Glomerular visceral epithelial cell (primary cell): ENCODE results near the gene KCNMB2.
"Not testable (repeated sequence)": the region's sequence is repeated elsewhere in the genome, so short reads cannot be mapped to it uniquely, and the experiment has no call there.

ENCODE experiments used
- DNase-seq: peaks from one replicate; pipeline ENCODE4 v3.0.0-alpha.2; 2016; ENCODE audit errors: extremely low spot score

Gene KCNMB2

DNA sequence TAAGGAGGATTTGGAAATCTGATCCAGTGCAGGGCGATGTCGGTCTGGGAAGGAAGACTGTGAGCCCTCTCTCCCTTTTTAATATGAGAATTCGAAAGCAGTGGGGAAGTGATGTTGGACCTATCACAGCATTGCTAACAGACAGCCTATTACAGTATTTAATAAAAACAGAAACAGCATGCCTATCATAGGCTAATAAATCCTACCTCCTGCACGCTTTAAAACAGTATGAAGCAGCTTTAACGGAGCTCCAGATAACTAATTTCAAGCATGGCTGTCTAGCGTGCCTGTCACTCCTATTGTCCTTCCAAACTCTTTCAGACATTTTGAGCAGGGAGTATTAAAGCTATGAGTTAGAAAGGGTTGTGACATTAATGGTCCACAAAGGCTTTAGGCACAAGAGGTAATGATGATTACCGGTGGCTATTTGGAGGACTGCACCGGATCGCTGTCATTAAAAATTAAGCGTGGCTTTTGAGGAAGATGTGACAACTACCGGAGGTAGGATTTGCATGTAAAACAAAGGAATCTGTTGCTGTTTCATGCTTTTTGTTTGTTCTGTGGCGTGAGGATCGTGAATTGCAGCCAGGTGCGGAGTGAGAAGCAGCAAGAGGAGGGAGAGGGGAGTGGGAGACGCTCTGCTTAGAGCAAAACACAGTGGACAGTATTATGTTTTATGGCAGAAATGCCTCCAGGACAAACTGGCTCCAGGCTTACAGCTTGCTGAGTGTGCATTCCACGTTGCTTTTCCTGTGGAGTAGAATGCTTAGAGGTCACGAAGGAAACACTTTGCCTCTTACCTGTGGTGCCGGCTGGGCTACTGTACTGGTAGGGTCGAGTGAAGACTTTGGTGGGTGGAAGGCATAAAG, at the start of gene KCNMB2:
Gene KCNMB2, plus strand, starts transcription at position 226 of the 869 bp plus-strand sequence.
- DNase-seq = no peak

DNA sequence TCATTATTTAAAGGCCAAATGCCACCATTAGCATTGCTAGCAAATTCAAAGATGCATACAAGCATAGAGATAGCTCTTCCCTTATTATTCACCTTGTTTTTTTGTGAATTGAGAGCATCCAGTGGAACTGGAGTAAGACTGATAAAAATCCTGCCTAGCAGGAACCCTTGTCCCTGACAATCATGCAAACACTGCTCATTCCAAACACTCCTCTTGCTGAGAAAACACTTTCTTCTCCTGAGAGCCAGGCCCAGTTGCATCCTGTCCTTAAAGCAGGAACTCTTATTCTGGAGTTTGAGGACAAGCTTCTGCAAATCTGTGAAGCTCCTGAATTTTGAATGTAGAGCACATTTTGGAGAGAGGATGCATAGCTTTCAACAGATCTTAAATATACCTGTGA, 49.3 kb upstream of the KCNMB2 start:
- DNase-seq = no peak

DNA sequence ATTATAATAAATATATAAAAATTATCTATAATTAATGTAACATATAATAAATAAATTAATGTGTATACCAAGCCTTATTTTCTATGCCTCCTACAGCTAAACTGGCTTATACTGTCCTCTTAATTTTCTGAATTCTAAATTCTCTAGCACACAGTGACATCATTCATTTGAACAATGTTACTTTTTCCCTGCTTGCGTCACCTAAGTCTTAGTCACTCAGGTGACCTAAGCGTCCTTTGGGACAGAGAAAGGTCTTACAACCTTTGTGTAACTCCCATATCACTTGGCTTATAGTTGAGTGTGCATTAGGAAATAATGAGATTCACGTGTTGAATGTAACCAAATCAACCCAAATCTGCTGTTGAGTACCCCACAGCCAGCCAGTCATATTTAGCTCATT, 48.5 kb upstream of the KCNMB2 start:
- DNase-seq = no peak

DNA sequence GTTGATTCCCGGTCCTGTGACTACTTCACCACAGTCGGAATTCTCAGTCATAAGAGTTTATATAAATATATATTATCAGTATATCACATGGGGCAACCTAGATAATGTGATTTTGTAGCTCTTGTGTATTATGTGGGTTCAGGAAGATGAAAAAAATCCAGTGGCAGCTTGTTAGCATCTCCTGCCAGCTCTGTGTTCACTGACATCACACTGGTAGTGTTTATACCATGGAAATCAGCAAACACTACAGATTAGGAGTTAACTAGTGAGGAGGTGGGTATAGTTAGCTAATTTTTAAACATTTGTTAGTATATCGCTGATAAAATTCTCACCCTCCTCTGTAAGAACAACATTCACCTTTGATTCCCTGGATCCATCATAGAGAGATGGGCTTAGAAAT, 44.5 kb upstream of the KCNMB2 start:
- DNase-seq = no peak

DNA sequence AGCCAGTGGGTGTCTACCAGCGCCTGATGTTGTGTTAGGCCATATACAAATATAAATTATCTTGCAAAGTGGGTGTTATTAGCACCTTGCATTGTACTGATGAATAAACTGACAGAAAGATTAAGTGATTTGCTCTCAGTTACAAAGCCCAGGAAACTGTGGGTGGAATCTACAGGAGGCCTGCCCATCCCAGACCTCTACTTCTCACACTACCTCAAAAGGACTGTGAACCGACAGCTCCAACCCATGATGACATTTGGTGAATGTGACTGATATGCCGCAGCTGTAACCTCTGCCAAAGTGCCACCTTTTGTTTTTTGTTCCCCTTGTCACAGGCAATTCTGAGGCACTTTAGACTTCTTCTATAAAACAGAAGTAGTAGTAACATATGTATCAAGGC, 43.7 kb upstream of the KCNMB2 start:
- DNase-seq = no peak

DNA sequence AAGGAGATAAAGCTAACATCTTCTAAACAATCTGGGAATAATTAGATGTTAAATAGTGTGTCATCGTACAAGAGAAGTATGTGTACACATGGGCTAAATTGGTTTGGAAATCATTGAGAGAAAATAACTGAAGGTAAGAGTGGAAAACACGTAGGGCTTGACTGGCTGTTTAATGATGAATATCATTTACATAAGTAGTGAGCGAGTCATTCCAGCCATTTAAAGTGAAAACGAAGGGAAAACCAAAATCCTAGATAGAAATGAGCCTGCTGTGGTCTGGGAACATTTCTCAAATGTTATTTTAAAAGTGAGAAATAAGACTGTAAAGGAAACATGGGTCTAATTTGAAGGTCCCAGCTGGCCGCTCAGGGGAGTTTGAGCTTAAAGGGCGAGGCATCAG, 41.9 kb upstream of the KCNMB2 start:
- DNase-seq = no peak

DNA sequence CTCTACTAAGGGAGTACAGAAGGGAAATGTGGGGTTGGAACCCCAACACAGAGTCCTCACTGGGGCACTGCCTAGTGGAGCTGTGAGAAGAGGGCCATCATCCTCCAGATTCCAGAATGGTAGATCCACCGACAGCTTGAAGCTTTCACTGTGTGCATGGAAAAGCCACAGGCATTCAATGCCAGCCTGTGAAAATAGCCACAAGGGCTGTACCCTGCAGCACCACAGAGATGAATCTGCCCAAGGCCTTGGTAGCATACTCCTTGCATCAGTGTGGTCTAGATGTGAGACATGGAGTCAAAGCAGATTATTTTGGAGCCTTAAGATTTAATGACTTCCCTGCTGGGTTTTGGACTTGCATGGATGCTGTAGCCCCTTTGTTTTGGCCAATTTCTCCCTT, 39.3 kb upstream of the KCNMB2 start:
- DNase-seq = no peak

DNA sequence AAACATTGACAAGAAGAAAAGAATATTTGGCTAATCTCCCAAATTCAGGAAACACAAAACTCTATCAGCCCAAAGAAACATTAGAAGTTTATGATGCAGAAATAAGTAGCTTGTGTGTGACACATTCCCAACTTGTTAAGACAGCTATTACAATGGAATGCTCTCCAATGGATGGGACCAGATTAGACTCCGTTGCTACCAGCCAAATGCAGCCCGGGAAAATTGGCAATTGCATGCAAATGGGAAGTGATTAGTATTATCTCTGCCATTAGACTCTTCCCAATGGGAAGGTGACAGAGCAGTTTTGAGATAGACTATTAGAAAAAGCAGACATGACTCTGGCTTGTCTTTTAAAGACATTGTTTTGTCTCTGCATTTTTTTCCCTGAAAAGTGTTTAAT, 37.4 kb upstream of the KCNMB2 start:
- no peak for DNase-seq

DNA sequence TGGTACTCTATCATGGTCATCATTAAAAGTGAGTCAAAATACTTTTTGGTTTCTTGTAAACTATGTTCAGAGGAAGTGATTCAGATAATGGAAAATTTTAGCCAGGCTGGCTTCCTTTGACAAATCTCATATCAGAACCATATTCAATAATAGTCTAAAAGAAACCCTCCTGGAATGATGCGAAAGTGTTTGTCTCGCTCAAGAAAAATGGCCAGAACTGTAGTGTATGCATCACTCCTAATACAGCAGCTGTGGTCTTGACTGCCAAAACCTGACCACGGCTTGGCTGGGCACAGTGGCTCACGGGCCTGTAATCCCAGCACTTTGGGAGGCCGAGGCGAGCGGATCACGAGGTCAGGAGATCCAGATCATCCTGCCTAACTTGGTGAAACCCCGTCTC, 35.6 kb upstream of the KCNMB2 start:
- DNase-seq = no peak

DNA sequence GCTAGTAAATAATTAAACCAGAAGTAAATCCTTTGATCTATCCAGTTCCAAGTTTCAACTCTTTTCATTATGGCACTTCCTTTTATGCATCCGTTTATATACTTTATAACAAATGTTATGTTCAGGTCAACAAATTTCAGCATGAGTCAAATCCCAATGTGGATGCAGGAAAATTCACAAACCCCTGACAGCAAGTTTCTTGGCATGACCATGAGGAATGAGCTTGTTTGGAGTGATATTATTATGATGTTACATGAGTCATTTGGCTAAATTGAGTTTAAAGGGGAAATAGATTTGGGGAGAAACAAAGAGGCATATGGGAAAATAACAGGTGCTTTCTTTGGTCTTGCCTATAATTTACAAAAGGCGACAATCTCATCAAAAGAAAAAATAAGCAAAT, 32.1 kb upstream of the KCNMB2 start:
- no peak for DNase-seq

DNA sequence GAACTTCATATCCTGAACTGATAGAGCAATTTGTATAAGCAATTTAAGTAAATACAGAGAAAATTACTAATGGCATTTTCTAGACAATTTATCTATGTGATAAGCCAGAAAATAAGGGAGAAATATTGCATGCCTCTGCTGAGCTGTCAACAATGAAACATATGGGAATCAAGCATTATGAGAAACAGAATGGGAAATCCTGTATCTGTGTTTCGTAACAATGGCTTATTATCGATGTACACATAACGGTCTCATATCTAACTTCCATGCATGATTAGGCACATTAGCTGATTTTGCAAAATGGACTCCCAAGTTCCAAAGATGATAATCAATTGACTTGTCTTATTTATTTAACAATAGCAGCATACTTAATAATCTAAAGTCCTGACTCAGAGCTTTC, 30.4 kb upstream of the KCNMB2 start:
- no peak for DNase-seq

DNA sequence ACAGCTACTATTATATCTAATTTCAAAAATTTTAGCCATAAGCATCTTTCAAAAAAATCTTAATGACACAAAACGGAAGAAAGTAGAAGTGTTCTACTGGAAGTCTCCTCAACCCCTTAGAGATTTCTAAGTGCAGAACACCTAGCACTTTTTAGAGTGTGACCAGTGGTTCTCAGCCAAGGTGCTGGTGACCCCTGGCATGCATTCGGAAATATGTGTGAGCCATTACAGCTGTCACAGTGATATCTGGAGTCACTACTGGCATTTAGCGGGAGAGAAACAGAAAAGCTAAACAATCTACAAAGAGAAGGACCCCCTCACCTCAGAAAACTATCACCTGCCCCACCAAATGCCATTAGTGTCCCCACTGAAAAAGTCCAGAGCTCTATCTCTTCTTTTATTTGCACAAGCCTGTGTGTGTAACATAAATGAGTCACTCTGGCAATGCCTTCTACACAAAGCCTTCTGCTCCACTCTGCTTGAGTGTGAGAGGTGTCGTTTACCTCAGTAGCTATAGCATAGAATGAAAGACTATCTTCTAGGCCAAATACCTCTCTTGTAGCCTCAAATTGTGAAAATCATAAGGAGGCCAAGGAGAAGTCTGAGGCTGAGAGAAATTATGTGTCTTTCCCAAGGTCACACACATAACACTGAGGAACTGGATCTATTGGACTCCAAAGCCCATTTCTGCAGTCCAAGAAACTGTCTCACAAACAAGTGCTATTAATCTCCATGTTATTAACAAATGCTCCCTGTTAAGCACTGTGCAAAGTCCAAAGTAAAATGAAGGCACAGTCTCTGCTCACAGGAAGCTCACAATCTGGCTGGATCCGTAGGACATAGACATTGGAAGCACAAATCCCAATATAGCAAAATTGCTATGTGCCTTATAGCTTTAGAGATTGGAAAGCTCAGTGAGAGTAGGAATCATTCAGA, 28.5 kb upstream of the KCNMB2 start:
- no peak for DNase-seq

DNA sequence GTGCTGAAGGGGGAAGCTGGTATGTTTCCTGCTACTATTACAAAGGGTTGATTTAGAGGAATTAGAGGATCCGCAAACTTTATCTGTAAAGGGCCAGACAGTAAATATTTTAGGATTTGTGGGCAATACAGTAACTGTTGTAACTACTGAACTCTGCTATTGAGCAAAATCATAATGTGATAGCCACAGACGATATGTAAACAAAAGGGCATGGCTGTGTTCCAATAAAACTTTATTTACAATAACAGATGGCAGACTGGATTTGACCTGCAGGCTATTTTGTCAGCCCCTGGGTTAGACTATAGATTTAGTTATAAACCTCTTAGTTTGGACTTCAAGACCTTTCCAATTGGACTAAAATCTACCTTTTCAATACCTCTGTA, 27.8 kb upstream of the KCNMB2 start:
- DNase-seq = no peak

DNA sequence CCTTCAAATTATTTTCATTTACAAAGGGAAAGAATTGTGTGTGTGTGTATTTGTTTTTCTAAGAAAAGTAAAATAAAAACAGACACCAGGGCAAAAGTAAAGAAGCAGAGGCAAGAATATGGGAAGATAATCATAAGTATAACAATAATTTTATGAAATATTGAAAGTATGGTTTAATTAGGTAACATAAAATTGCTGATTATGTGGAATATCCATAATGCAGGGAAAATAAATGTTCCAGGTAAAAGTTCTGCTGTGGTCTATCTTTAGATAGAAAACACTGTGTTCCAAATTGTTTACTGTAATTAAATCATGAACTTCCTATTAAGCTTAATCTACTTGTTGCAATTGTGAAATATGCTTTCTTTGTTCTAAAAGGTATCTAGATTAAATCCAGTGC, 25.7 kb upstream of the KCNMB2 start:
- DNase-seq = no peak

DNA sequence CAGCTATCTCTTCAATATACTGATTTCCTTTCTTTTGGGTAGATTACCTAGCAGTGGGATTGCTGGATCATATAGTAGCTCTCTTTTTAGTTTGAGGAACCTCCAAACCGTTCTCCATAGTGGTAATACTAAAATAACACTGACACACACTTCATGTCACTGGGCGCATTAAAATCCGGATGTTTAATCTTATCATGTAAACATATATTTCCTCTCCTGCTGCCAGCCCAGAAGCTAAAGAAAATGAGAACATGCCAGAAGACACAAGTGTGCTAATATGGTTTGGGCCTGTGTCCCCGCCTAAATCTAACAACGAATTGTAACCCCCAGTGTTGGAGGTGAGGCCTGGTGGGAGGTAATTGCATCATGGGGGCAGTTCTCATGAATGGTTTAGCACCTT, 23.6 kb upstream of the KCNMB2 start:
- no peak for DNase-seq

DNA sequence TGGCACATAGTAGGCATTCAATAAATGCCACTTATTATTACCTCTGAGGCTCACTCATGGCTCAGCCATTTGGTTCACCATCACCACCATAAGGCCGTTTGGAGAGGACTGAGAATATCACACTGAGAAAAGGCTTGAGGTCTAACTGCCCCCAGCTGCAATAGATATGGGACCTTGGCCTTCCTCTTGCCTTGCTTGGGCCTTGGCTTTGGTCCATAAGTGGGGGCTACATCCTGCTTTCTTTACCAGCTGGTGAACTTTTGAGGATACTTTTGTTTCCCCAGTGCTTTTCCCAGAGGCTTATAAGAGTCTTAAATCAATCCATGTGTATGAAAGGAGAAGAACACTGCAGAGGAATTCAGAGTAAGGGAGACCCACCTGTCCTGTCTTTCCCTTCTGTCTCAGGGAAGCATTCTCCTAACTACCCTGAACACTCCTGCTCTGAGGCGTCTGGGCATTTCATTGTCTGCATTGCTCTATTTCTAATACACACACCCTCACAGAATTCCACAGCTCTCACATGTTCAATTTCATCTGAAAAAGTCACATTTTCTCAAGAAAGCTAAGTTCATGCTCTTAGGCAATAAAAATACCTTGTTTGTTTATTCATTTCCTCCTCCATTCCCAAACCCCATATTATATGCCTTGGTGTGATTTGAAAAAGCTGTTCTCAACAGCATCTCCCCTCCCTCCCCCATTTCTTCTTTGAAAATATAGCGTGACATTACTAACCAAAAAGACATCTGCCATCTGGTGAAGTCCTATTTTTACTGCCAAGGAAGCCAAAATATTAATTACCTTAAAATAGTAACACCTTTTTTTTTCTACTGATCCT, 22.5 kb upstream of the KCNMB2 start:
- no peak for DNase-seq

DNA sequence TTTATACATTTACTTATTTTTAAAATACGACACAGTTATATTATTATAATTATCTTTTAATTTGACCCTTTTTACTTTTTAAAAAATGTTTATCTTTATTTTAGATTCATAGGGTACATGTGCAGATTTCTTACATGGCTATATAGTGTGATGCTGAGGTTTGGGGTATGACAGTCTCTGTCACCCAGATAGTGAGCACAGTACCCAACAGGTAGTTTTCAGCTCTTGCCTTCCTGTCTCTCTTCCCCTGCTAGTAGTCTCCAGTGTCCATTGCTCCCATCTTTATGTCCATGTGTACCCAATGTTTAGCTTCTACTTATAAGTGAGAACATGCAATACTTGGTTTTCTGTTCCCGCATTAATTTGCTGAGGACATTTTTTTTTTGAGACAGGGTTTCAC, 21.8 kb upstream of the KCNMB2 start:
- DNase-seq = no peak

DNA sequence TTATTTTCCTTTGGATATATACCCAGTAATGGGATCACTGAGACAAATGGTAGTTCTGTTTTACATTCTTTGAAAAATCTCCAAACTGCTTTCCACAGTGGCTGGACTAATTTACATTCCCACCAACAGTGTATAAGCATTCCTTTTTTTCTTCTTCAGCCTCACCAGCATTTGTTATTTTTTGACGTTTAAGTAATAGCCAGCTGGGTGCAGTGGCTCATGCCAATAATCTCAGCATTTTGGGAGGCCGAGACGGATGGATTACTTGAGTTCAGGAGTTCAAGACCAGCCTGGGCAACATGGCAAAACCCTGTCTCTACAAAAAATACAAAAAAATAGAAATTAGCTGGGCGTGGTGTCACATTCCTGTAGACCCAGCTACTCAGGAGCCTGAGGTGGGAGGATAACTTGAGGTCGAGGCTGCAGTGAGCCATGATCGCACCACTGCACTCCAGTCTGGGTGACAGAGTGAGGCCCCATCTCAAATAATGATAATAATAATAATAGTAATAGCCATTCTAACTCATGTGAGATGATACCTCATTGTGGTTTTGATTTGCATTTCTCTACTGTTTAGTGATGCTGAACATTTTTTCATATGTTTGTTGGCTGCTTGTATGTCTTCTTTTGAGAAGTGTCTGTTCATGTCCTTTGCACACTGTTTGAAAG, 21.0 kb upstream of the KCNMB2 start:
- DNase-seq = not testable (repeated sequence)

DNA sequence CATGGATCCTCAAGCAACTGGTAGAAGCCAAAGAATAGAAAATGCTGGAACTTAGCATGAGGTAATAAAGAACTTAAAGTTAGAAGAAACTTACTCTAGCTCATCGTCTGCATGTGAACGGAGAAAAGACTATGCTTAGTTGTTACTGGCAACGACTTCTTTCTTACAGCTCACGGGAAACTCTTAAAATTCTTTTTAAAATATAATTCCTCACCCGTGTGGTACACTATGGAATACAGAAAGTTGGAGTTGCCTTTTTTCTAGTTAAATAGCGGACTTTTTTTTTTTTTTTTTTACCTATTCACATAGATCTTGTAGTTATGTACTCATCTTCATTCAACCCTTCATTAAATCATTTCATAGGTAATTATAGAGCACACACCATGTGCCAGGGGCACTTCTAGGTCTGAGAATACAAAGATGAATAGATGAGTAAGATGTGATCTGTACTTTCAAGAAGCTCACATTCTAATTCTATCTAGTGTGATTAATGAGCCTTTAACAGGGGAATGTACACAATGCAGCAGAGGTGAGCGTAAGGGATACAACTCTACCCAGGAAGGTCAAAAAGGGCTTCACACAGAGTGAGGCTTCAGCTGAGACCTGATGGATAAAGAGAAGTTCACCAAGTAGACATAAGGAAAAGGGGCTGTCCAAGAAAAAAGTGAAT, 18.4 kb upstream of the KCNMB2 start:
- no peak for DNase-seq

DNA sequence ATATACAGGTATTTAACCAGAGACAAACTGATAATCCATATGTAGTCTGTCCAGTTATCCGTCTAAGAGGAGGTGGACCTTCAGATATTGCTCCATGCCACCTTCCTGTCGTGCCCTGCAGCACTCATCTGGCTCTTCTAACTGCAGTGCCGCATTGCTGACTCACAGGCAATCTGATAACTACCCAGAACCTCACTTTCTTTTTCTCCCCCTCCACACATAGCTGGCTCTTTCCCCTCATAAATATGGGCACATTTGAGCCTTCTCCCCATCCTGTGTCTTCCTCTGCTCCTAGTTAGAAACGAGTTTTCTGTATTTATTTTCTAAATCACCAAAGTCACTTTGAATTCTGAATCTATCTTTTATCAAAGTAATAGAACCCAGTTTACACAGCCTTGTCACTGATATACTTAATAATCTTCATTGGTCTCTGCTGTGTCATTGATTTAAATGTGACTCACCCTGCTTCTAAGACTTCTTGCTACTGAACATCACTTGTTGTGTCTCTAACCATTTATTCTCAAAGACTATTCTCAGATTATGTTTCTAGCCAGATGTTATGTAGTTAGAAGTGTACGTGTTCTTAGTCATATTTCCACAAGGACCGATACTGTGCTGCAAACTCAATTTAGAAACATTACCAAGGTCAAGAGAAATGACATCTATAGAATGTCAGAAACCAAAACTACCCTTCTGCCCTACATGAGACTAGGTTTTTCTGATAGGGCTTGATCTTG, 17.4 kb upstream of the KCNMB2 start:
- DNase-seq = no peak
